GM18505 (cell line): ENCODE data around the gene MYCN.

ENCODE experiments used
- ATAC-seq: cut with Tn5 transposase; IDR thresholded peaks from one replicate; pipeline ENCODE4 v1.9.1; 2021; ENCODE audit not compliant: unreplicated experiment
- POLR2A ChIP-seq: IDR thresholded peaks from 4 replicates; pipeline ENCODE4 v1.6.1; 2011; ENCODE audit warnings: borderline replicate concordance; ENCODE audit not compliant: insufficient read depth, insufficient read length; ENCODE audit errors: extremely low read depth

Gene MYCN

GRCh38 chr2:15993232-15993610 is 52.9 kb downstream of the MYCN start:
- no peak for ATAC-seq
- TF ChIP-seq POLR2A: no peak

GRCh38 chr2:15993666-15994065 is 53.3 kb downstream of the MYCN start:
- TF ChIP-seq POLR2A: no peak
- no peak for ATAC-seq

- ATAC-seq: no peak
- no peak for TF ChIP-seq POLR2A
Measured at GRCh38 chr2:15995603-15996002, 55.3 kb downstream of the MYCN start.
